ENCODE results near the gene OSTC.

DNA sequence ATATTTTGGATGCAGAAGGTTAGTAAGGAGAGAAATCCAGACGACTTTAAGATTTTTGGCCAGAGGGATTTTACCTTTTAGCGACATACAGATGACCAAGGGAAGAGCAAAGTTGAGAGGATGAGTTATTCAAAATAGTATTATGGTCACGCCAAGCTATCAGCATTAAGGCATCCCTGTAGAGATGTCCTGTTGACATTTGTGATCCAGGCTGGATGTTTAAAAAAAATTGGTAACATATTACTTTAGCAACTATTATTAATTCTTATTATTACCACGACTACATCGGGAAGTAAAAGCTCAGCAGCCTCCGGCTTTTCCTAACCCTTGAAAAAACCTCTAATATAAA lies 562 bp upstream of the OSTC start:
- TF ChIP-seq, protein P1, sequence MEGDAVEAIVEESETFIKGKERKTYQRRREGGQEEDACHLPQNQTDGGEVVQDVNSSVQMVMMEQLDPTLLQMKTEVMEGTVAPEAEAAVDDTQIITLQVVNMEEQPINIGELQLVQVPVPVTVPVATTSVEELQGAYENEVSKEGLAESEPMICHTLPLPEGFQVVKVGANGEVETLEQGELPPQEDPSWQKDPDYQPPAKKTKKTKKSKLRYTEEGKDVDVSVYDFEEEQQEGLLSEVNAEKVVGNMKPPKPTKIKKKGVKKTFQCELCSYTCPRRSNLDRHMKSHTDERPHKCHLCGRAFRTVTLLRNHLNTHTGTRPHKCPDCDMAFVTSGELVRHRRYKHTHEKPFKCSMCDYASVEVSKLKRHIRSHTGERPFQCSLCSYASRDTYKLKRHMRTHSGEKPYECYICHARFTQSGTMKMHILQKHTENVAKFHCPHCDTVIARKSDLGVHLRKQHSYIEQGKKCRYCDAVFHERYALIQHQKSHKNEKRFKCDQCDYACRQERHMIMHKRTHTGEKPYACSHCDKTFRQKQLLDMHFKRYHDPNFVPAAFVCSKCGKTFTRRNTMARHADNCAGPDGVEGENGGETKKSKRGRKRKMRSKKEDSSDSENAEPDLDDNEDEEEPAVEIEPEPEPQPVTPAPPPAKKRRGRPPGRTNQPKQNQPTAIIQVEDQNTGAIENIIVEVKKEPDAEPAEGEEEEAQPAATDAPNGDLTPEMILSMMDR (IDR thresholded peaks at IDR 0.05; ENCODE audit: low read length): no peak
- TF ChIP-seq EZH2 (IDR thresholded peaks at IDR 0.05; ENCODE audit: borderline replicate concordance, low read length): no peak

All from OCI-LY1 (cell line).